ENCODE results near the gene DRP2. TPM values are rescaled to one million over a fixed set of nuclear protein-coding genes. Genes with fewer than 3 reads are reported as not detected.

DRP2 gene
- total RNA-seq, 1 experiment from 2014 or later, result 0.04 TPM

GRCh38 chrX:101260435-101260834 is 40.8 kb downstream of the DRP2 start:
- H2BK12ac ChIP-seq (ENCODE audit: insufficient read length, low read depth, low read length), result no peak overlapping the region
- Mint-ChIP-seq H3K27me3 (ENCODE audit: low read depth) (peaks cover 2% of the 10 kb centered on the region; the same call in 1 of the 2 replicates), H3K36me3 (ENCODE audit: insufficient read depth in 1 of 3, low read depth in 3 of 3) (peaks cover 0 to 4% (median 2%) of the 10 kb centered on the region in 3 experiments; a peak in 2 of 7 replicates), H3K9me3 (peaks cover 63 to 71% of the 10 kb centered on the region in 2 experiments), H3K4me3 (no peak overlapping the region), H3K27ac (no peak overlapping the region; a peak in 1 of 7 replicates), H3K4me1 (no peaks in the 10 kb centered on the region)
- H2BK20ac ChIP-seq (ENCODE audit: low read depth, low read length, poor library complexity, severe bottlenecking), result no peak overlapping the region
- no peaks in the 10 kb centered on the region for H3K27me3 ChIP-seq (ENCODE audit: insufficient read depth, low read length)
- no peak overlapping the region for H4K5ac ChIP-seq (ENCODE audit: insufficient read length, low read depth, low read length)
- no peak overlapping the region for H2BK15ac ChIP-seq (ENCODE audit: low read depth, low read length)
- H2BK120ac ChIP-seq (ENCODE audit: low read depth, low read length, poor library complexity, severe bottlenecking), result no peak overlapping the region
- no peak overlapping the region for H3K56ac ChIP-seq (ENCODE audit: insufficient read length, low read depth, low read length)
- H3K18ac ChIP-seq (ENCODE audit: insufficient read length, low read depth, low read length), result no peak overlapping the region
- no peak overlapping the region for H2BK5ac ChIP-seq (ENCODE audit: insufficient read length, low read length)
- peak; percentile 53; the same call in 2 of the 3 replicates for TF ChIP-seq CTCF (conservative IDR thresholded peaks at IDR 0.05)
- H4K8ac ChIP-seq (replicated peaks; ENCODE audit: insufficient read length, low read depth, low read length), result no peak overlapping the region
- H3K23ac ChIP-seq (ENCODE audit: insufficient read length, low read depth, low read length), result no peak overlapping the region
- no peak overlapping the region for H3K4me2 ChIP-seq (ENCODE audit: insufficient read depth, insufficient read length, low read length)
- no peak overlapping the region for H4K91ac ChIP-seq (ENCODE audit: insufficient read length, low read depth, low read length)
- no peak overlapping the region for H3K4ac ChIP-seq (ENCODE audit: low read depth, low read length)
- no peak overlapping the region for H3K27ac ChIP-seq (ENCODE audit: insufficient read length, low read depth, low read length)
- H3K14ac ChIP-seq (ENCODE audit: insufficient read depth, low read length), result no peak overlapping the region
- H2AFZ ChIP-seq (ENCODE audit: low read length), result no peak overlapping the region
- no peaks in the 10 kb centered on the region for H3K79me1 ChIP-seq (ENCODE audit: insufficient read depth, low read depth, low read length, poor library complexity, severe bottlenecking)
- H3K4me1 ChIP-seq (ENCODE audit: insufficient read depth, low read length), result no peaks in the 10 kb centered on the region
- peaks cover 57% of the 10 kb centered on the region for H3K9me3 ChIP-seq (ENCODE audit: control insufficient read depth, low read depth, low read length)
- no peak overlapping the region for H2AK5ac ChIP-seq (ENCODE audit: insufficient read length, low read length)
- no CpG with 5 or more reads among the region's 4 CpGs for WGBS (ENCODE audit: extremely low coverage, insufficient read length, low lambda C conversion rate)
- H3K9ac ChIP-seq (ENCODE audit: extremely low read depth, insufficient read length, low read length), result no peak overlapping the region
- no peaks in the 10 kb centered on the region for H3K79me2 ChIP-seq (ENCODE audit: insufficient read depth, low read length)
- H3K23me2 ChIP-seq (ENCODE audit: insufficient read length, low read depth, low read length, poor library complexity, severe bottlenecking), result no peaks in the 10 kb centered on the region
- DNase-seq, result peak; percentile 39
- H4K20me1 ChIP-seq (ENCODE audit: control insufficient read depth, insufficient read depth, insufficient read length), result no peaks in the 10 kb centered on the region
- no peak overlapping the region for H3T11ph ChIP-seq (ENCODE audit: low read length)

Measured in H9 (cell line).